Uterus (tissue), 2 donors: Measurements from ENCODE around the gene TFPI.

ENCODE experiments used
- POLR2A ChIP-seq, 2 donors: fragments of 450-650 bp; IDR thresholded peaks; one replicate each; pipeline ENCODE4 v1.6.1; 2016; ENCODE audit warnings: antibody characterized with exemption in 2 of 2, mild to moderate bottlenecking in 1 of 2, moderate library complexity in 1 of 2
- TF ChIP-seq, protein P1 (sequence below), 4 experiments: fragments of 200-600 bp in 2 of 4; fragments of 450-650 bp in 2 of 4; sonication (generic) in 2 of 4; IDR thresholded peaks; one replicate each; pipeline ENCODE4 v1.5.1; 2016 to 2019; ENCODE audit warnings: antibody characterized with exemption in 4 of 4, mild to moderate bottlenecking in 2 of 4, moderate library complexity in 1 of 4

- TF ChIP-seq, protein P1, sequence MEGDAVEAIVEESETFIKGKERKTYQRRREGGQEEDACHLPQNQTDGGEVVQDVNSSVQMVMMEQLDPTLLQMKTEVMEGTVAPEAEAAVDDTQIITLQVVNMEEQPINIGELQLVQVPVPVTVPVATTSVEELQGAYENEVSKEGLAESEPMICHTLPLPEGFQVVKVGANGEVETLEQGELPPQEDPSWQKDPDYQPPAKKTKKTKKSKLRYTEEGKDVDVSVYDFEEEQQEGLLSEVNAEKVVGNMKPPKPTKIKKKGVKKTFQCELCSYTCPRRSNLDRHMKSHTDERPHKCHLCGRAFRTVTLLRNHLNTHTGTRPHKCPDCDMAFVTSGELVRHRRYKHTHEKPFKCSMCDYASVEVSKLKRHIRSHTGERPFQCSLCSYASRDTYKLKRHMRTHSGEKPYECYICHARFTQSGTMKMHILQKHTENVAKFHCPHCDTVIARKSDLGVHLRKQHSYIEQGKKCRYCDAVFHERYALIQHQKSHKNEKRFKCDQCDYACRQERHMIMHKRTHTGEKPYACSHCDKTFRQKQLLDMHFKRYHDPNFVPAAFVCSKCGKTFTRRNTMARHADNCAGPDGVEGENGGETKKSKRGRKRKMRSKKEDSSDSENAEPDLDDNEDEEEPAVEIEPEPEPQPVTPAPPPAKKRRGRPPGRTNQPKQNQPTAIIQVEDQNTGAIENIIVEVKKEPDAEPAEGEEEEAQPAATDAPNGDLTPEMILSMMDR (IDR thresholded peaks at IDR 0.05), result no peak
- TF ChIP-seq POLR2A (IDR thresholded peaks at IDR 0.05), result no peak
Measured at GRCh38 chr2:187569571-187569970, 15.3 kb upstream of the TFPI start.
